Activated CD8-positive, alpha-beta memory T cell treated with anti-CD3 and anti-CD28 coated beads for 36 hours (primary cell): Measurements from ENCODE around the gene ZHX3. TPM values are rescaled to one million over a fixed set of nuclear protein-coding genes. Genes with fewer than 3 reads are reported as not detected.
"Not testable (repeated sequence)": the region's sequence is repeated elsewhere in the genome, so short reads cannot be mapped to it uniquely, and the experiment has no call there.

Source experiments
- CTCF ChIA-PET: fragments of 350-600 bp; sonication (Branson Sonifier 250); formaldehyde crosslinking; loops from one replicate; lab custom pipeline; 2021; ENCODE audit warnings: antibody characterized with exemption; lab: Charles Lee
- POLR2A ChIA-PET: fragments of 350-600 bp; sonication (Branson Sonifier 250); formaldehyde crosslinking; loops from one replicate; lab custom pipeline; 2021; ENCODE audit warnings: antibody characterized with exemption; lab: Charles Lee
- total RNA-seq, 2 experiments: library from RNA; stranded (reverse); gene quantifications; one replicate each; pipeline ENCODE4 v1.2.3, GENCODE V29; 2021

Gene ZHX3
- total RNA-seq, 2 experiments from 2014 or later: 14.5 to 16.0 TPM

DNA sequence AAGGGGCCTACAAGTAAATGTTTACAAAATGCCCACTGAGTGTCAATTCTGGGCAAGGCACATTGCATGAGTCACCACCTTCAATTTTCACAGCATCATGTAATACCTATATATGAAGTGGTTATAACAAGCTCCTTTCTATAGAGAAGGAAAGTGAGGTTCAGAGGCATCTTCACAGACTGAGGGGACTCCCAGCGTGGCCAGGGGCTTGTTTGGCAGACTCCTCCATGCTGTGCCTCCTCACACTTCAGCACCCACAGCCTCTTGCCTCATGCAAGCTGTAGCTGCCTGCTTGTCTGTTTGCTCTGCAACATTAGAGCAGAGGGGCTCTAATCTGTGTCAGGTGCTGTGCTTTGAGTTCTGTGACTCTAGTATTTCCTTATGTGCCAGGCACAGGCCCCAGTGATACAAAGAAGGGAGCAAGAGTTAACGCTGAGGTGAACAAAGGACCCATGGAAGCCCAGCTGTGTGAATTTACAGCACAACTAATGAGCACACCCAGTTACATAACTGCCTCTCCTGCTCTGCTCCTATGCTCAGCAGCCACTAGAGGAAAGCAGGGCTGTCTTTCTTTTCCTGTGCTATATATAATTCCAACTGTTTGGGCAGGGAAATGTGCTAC is 72.3 kb downstream of the ZHX3 start:
- POLR2A ChIA-PET: no interaction called here
- CTCF ChIA-PET: interaction anchor here (0.8 to 0.9 kb wide), 2 partner anchors 95 to 109 kb away, joined by 3 read pairs; partner anchors contain the start of gene LPIN3

DNA sequence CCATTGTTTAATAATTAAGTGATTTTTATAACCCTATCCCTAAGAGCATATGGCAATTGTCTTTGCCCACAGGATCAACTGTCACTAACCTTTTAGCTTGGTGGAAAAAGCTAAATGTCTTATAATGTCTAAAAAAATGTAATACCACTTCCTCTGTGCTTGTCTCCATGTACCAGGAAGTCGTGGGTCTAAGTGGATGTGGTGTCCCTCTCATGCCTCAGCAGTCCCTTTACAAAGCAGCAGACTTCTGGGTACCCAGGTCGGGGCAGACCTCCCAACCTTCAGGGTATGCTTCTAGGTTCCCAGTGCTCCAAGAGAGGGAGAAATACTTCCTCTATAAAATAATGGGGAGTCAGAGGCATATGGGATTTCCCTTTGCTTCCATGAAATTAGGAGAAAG is 74.7 kb downstream of the ZHX3 start:
- ChIA-PET CTCF (no interaction called here), POLR2A (no interaction called here)

DNA sequence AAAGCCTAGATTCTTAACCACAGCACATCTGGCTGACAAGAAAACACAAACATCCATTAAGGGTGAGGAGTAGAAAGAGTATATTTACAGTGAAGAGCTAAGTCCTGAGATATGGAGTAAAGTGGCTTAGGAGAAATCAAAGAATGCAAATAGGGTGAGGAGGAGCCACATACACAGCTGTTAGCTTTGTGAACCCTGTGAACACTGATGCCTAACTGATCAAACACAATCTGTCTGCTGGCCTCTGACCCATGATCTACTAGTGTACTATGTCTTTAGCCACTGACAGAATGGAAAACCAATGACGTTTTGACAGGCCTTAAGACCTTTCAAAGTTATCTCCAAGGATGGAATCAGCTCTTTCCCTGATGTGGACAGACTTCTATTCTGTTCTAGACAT is 75.2 kb downstream of the ZHX3 start:
- ChIA-PET POLR2A (no interaction called here), CTCF (no interaction called here)

- CTCF ChIA-PET, POLR2A ChIA-PET: not testable (repeated sequence)
These were observed 80.3 kb downstream of the ZHX3 start for GRCh38 chr20:41237233-41237632.

DNA sequence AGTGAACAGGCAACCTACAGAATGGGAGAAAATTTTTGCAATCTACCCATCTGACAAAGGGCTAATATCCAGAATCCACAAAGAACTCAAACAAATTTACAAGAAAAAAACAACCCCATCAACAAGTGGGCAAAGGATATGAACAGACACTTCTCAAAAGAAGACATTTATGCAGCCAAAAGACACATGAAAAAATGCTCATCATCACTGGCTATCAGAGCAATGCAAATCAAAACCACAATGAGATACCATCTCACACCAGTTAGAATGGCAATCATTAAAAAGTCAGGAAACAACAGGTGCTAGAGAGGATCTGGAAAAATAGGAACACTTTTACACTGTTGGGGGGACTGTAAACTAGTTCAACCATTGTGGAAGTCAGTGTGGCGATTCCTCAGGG is 80.7 kb downstream of the ZHX3 start:
- POLR2A ChIA-PET, CTCF ChIA-PET: not testable (repeated sequence)

DNA sequence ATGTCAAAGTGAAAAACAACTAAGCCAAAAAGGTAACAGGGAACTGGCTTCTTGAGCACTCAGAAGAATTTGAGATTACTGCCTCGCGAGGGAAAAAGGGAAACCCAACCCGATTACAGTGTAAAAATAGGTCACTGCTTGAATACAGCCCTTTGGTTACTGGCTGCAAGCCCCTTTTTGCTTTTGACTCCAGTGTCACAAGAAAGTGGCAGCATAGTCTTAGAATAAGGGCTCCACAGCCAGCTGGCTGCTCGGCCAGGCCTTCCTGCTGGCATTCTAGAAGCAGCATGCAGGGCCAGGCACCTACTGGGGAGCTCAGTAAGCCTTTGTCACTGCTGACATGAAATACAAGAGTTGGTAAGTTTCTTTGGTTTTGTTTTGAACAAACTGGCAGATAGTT is 83.0 kb downstream of the ZHX3 start:
- ChIA-PET CTCF (interaction anchor here (1.5 to 1.9 kb wide), 2 partner anchors 10 to 99 kb away, joined by 4 to 7 read pairs; no protein-coding TSS in a partner anchor), POLR2A (no interaction called here)

DNA sequence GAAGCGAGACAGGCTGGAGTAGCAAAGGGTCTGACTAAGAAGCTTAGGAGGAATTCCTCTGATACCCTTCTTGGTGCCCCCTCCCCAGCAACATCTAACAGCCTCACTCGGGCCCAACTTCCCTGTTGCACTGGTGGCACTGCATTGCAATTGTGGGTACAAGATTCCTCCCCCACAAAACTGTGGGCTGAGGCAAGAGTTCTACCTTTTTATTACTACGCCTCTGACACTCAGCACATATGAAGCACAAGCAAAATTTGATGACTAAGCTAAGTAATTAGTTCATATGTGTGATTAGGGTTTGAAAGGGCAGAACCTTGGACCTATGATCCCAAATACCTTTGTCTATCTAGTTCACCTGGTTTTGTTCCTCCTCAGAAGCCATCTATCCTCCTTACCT is 83.5 kb downstream of the ZHX3 start:
- POLR2A ChIA-PET: no interaction called here
- CTCF ChIA-PET: interaction anchor here (1.5 to 1.9 kb wide), 2 partner anchors 10 to 99 kb away, joined by 4 to 7 read pairs; no protein-coding TSS in a partner anchor

DNA sequence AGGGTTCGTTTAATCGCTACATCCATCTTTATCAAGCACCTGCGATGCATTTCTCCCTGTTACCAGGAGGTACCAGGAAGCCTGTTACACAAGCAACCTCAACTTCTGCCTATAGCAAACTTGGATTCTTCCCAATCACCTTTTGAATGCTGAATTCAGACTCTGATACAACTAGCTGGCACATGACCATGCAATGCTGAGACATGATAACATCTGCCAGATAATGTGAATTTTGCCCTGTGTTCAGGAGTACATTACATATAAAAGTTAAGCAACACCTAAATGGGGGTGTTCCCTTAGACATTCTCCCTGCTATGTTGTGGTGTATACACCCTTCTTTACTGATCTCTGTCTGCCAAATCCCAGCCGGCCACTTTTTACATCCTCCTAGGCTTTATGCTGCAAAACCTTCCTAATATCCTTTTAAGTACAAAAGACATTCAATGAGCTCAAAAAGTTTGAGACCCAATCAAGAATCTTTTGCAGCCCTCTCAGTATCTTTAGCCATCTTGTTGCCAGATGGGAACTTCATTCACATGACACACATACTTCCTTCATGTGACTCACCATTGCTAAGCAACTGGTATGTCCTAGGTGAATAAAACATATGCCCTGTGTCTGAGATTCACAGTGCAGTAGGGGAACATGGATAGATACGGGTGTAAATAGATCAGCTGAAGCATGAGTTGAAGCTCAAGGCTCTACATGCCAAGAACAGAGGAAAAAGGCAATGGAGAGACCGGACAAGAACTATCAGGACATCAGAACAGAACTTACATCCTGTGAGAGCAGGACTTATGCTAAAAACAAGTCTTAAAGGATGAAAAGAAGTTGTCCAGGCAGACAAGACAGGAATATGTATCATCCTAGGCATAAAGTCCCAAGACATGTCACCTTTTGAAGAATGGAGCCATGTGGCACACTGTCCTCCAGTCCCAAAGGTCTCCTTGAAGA is 84.3 kb downstream of the ZHX3 start:
- CTCF ChIA-PET: interaction anchor here (0.6 to 3.2 kb wide), 10 partner anchors 9 to 295 kb away, joined by 3 to 17 read pairs (median 5); partner anchors contain the start of gene LPIN3

DNA sequence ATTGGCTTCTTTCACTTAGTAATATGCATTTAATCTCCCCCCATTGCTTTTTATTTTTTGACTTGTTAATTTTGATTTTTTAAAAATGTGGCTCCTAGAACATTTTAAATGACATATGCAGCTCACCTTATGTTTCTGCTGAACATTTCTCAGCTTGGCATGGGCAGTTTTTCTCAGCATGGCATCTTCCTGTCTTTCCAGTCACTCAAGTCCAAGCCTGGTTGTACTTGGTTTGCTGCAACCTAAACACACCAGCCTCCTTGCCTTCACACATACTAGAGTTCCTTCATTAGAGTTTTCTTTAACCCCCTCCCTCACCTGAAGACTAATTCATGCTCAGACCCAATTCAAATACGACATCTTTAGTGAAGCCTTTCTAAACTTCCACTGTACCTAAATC is 86.4 kb downstream of the ZHX3 start:
- CTCF ChIA-PET: interaction anchor here (0.8 to 3.2 kb wide), 3 partner anchors 58 to 110 kb away, joined by 3 to 17 read pairs (median 12); partner anchors contain the start of gene LPIN3
- POLR2A ChIA-PET: no interaction called here

More for the DNA sequence above, 84.3 kb downstream of the ZHX3 start:
- POLR2A ChIA-PET: interaction anchor here (0.8 kb wide), 1 partner anchor 95 kb away, joined by 4 read pairs; no protein-coding TSS in a partner anchor

DNA sequence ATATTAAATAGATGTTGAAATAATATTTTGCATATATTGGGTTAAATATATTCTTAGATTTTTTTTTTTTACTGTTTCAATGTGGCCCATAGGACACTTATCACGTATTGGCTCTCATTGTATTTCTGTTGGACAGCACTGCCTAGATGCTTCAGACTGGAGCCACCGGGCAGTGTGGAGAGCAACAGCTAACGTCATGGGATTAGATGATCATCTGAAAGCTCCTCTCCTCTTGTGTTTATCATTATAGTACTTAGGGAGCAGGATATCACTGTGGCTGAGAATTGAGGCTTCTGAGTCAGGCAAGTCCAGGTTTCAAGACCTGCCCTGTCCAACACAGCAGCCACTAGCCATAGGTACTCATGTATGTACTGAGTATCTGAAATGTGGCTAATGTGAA is 87.4 kb downstream of the ZHX3 start:
- POLR2A ChIA-PET: no interaction called here
- CTCF ChIA-PET: no interaction called here

DNA sequence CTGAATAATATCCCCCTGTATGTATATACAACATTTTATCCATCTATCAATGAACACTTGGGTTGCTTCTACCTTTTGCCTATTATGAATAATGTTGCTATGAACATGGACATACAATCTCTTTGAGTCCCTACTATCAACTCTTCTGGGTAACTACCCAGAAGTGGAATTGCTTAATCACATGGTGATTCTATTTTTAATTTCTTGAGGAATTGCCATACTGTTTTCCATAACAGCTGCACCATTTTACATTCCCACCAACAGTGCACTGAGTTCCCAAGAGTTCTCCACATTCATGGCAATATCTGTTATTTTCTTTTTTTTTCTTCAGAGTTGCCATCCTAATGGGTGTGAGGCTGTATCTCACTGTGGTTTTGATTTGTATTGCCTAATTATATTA is 88.3 kb downstream of the ZHX3 start:
- ChIA-PET CTCF (no interaction called here), POLR2A (no interaction called here)

GRCh38 chr20:41228858-41229257 is 88.7 kb downstream of the ZHX3 start:
- CTCF ChIA-PET: no interaction called here
- POLR2A ChIA-PET: no interaction called here

- POLR2A ChIA-PET: no interaction called here
- CTCF ChIA-PET: no interaction called here
These were observed 91.1 kb downstream of the ZHX3 start for GRCh38 chr20:41226426-41226825.

GRCh38 chr20:41225091-41225490 is 92.4 kb downstream of the ZHX3 start:
- ChIA-PET POLR2A (no interaction called here), CTCF (interaction anchor here (2.3 kb wide), 1 partner anchor 9 kb away, joined by 7 read pairs; no protein-coding TSS in a partner anchor)

- ChIA-PET CTCF (interaction anchor here (2.3 kb wide), 1 partner anchor 10 kb away, joined by 7 read pairs; no protein-coding TSS in a partner anchor), POLR2A (no interaction called here)
These were observed 93.2 kb downstream of the ZHX3 start for GRCh38 chr20:41224281-41224680.

- POLR2A ChIA-PET: no interaction called here
- CTCF ChIA-PET: interaction anchor here (1.3 to 2.3 kb wide), 2 partner anchors 11 to 88 kb away, joined by 3 to 7 read pairs; no protein-coding TSS in a partner anchor
These were observed 94.4 kb downstream of the ZHX3 start for GRCh38 chr20:41223112-41223511.

GRCh38 chr20:41222703-41223102 is 94.8 kb downstream of the ZHX3 start:
- ChIA-PET POLR2A (no interaction called here), CTCF (interaction anchor here (1.3 kb wide), 1 partner anchor 88 kb away, joined by 3 read pairs; no protein-coding TSS in a partner anchor)

DNA sequence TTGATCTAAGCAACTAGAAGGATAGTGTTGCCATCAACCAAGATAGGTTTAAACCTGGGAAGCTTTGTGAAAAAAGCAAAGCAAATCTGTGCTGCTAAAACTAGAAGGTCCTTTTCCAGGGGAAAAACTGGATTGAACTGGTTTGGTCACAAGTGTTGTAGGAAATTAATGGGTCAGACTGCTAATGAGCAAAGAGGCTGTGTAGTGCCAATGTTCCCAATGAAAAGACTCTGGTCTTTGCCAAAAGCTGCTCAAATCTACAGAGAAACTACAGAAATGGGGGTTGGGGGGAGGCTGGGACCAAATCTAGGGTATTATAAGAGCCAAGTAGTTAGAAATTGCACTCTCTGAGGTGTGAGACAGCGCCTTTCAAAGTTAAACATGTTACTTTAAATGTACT is 95.2 kb downstream of the ZHX3 start:
- ChIA-PET POLR2A (no interaction called here), CTCF (no interaction called here)

DNA sequence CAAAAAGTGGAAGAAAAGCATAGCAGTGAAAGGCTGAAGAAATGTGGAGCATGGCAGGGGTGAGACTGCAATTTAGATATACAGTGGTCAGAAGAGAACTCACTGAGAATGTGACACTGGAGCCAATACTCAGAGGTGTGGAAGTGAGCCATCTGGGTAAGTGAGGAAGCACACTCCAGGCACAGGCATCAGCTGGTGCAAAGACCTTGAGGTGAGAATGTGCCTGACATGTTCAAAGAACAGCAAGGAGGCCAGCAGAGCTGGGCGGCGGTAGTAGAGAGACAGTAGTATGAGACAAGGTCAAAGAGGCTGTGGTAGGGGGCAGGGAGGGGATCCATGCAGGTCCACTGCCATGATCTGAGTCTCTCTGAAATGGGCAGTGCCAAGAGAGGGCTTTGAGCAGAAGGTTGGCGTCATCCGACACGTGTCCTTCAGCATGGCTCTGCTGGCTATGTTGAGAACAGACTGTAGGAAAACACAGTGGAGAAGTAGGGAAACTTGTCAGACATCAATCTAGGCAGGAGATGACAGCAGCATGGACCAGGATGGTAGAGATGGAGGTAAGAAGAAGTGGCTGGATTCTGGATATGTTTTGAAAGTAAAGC is 95.8 kb downstream of the ZHX3 start:
- POLR2A ChIA-PET: no interaction called here

More for the DNA sequence above, 95.8 kb downstream of the ZHX3 start:
- CTCF ChIA-PET: no interaction called here
